ENCODE measurements around the gene GFOD1.

- TF ChIP-seq, protein P1, sequence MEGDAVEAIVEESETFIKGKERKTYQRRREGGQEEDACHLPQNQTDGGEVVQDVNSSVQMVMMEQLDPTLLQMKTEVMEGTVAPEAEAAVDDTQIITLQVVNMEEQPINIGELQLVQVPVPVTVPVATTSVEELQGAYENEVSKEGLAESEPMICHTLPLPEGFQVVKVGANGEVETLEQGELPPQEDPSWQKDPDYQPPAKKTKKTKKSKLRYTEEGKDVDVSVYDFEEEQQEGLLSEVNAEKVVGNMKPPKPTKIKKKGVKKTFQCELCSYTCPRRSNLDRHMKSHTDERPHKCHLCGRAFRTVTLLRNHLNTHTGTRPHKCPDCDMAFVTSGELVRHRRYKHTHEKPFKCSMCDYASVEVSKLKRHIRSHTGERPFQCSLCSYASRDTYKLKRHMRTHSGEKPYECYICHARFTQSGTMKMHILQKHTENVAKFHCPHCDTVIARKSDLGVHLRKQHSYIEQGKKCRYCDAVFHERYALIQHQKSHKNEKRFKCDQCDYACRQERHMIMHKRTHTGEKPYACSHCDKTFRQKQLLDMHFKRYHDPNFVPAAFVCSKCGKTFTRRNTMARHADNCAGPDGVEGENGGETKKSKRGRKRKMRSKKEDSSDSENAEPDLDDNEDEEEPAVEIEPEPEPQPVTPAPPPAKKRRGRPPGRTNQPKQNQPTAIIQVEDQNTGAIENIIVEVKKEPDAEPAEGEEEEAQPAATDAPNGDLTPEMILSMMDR (conservative IDR thresholded peaks at IDR 0.05; ENCODE audit: low read length), result no peak
- TF ChIP-seq EZH2phosphoT487 (IDR thresholded peaks at IDR 0.05; ENCODE audit: borderline replicate concordance), result no peak
These were observed 120.0 kb downstream of the GFOD1 start for GRCh38 chr6:13367396-13367795.
